Measurements from ENCODE around the gene TMC1. TPM values are rescaled to one million over a fixed set of nuclear protein-coding genes. Genes with fewer than 3 reads are reported as not detected.

Gene TMC1
- total and polyA plus RNA-seq, 10 of the 15 experiments (the other 5 are each of a cell fraction or from before 2014, with no cell fraction given) = 0.06 to 0.94 (median 0.40) TPM; not detected in 1

- FAIRE-seq (no peak), ATAC-seq (no peak), DNase-seq (ENCODE audit: low read depth, low spot score) (no peak)
- Histone ChIP-seq H4K20me1 (ENCODE audit: control insufficient read depth, insufficient read depth) (no peaks in the 10 kb centered on the region), H3K4me1 (ENCODE audit: control insufficient read depth, insufficient read depth, low read length) (no peaks in the 10 kb centered on the region), H3K9ac (ENCODE audit: control insufficient read depth, insufficient read depth, low read length) (no peak overlapping the region), H3K27me3 (replicated peaks in 1 of 2; ENCODE audit: control insufficient read depth in 2 of 2, insufficient read depth in 2 of 2, low read length in 1 of 2) (no peaks in the 10 kb centered on the region), H3K36me3 (ENCODE audit: control insufficient read depth in 2 of 2, insufficient read depth in 2 of 2, low read length in 1 of 2) (no peaks in the 10 kb centered on the region), H3K79me2 (ENCODE audit: control insufficient read depth, insufficient read depth, low read length) (no peaks in the 10 kb centered on the region), H3K9me3 (replicated peaks; ENCODE audit: control insufficient read depth, insufficient read depth, low read length) (no peaks in the 10 kb centered on the region), H3K4me3 (no peak overlapping the region), H2AFZ (ENCODE audit: control insufficient read depth, low read depth, low read length) (no peak overlapping the region), H3K4me2 (ENCODE audit: control insufficient read depth, insufficient read depth) (no peak overlapping the region), H3K27ac (ENCODE audit: control insufficient read depth, insufficient read depth) (no peak overlapping the region)
- no TSS peak for BruUV-seq (replicated peaks)
- RAD21 ChIA-PET (ENCODE audit: unreplicated experiment) = interaction anchor here (0.6 to 1.4 kb wide), 2 partner anchors 65 to 210 kb away, joined by 3 read pairs; no protein-coding TSS in a partner anchor
- in situ Hi-C loops (cut with MboI) = no loop called here
- intact Hi-C loops (cut with micrococcal nuclease; ENCODE audit: unreplicated experiment) = no loop called here
- 19% methylated on average over 2 of the region's 2 CpGs for WGBS (ENCODE audit: insufficient coverage, insufficient replicate concordance, low lambda C conversion rate, missing lambda C conversion rate)
- no peak for TF ChIP-seq RCOR1 (conservative IDR thresholded peaks at IDR 0.05; ENCODE audit: low read depth, low read length)
- TF ChIP-seq PBX3 (IDR thresholded peaks at IDR 0.05; ENCODE audit: insufficient replicate concordance, low read depth, low read length) = no peak
- no peak for TF ChIP-seq CEBPZ (IDR thresholded peaks at IDR 0.05; ENCODE audit: low read depth, low read length)
- no peak for TF ChIP-seq FOS (IDR thresholded peaks at IDR 0.05; ENCODE audit: borderline replicate concordance, extremely low read depth, insufficient read length)
- no peak for TF ChIP-seq RELA (IDR thresholded peaks at IDR 0.05; ENCODE audit: borderline replicate concordance, partially characterized antibody)
- no peak for TF ChIP-seq SRF (IDR thresholded peaks at IDR 0.05; ENCODE audit: low read depth in 2 of 2, low read length in 2 of 2)
- no peak for TF ChIP-seq ZNF687 (IDR thresholded peaks at IDR 0.05)
- no peak for TF ChIP-seq STAT1 (conservative IDR thresholded peaks at IDR 0.05)
- no peak for TF ChIP-seq BRCA1 (IDR thresholded peaks at IDR 0.05; ENCODE audit: low read depth, low read length)
- TF ChIP-seq STAT3 (IDR thresholded peaks at IDR 0.05; ENCODE audit: low read depth, low read length) = no peak
- TF ChIP-seq RUNX3 (IDR thresholded peaks at IDR 0.05; ENCODE audit: low read length) = no peak
- TF ChIP-seq SP1 (IDR thresholded peaks at IDR 0.05; ENCODE audit: low read depth, low read length) = no peak
- no peak for TF ChIP-seq YBX1 (IDR thresholded peaks at IDR 0.05)
- no peak for TF ChIP-seq CREB1 (IDR thresholded peaks at IDR 0.05; ENCODE audit: low read depth)
- no peak for TF ChIP-seq SUPT20H (IDR thresholded peaks at IDR 0.05; ENCODE audit: borderline replicate concordance, control insufficient read depth, low read depth, low read length)
- SMC1A ChIA-PET (ENCODE audit: uncharacterized antibody, unreplicated experiment) = interaction anchor here (0.6 to 2.3 kb wide), 7 partner anchors 10 to 225 kb away, joined by 3 to 8 read pairs (median 4); no protein-coding TSS in a partner anchor
- CTCF ChIA-PET = interaction anchor here (1.0 to 1.5 kb wide), 3 partner anchors 14 to 772 kb away, joined by 3 to 5 read pairs (median 4); no protein-coding TSS in a partner anchor
- POLR2A ChIA-PET = interaction anchor here (1.8 kb wide), 1 partner anchor 210 kb away, joined by 4 read pairs; the partner anchor contains the start of gene ZFAND5
Observed at GRCh38 chr9:72575666-72576065, 54.3 kb downstream of the TMC1 start.

Data from GM12878 (cell line).